ENCODE measurements around the gene NUDT11. TPM values are rescaled to one million over a fixed set of nuclear protein-coding genes. Genes with fewer than 3 reads are reported as not detected.

NUDT11 gene
- 7.6 and 14.0 TPM in 2 replicates for total RNA-seq

GRCh38 chrX:51496501-51497291, at the start of gene NUDT11:
Gene NUDT11 (minus strand): TSS chrX:51496592. CDS start chrX:51496444, 148 bp downstream.

Other genes starting within 250 kb of the NUDT11 start
- gene NUDT10, start 163.8 kb downstream of the NUDT11 start, total RNA-seq, result 0.85 and 2.7 TPM in 2 replicates
- not detected in 2 replicates for gene CENPVL3, start 122.3 kb upstream of the NUDT11 start, total RNA-seq
- gene CENPVL2, start 186.2 kb upstream of the NUDT11 start, total RNA-seq, result not detected in 2 replicates
- gene CENPVL1, start 213.9 kb upstream of the NUDT11 start, total RNA-seq, result not detected in 2 replicates
- 5.4 and 6.3 TPM in 2 replicates for gene GSPT2, start 246.8 kb upstream of the NUDT11 start, total RNA-seq